Activated effector memory CD4-positive, alpha-beta T cell treated with anti-CD3 and anti-CD28 coated beads, Interleukin-2, amount 50 U/mL, for 16 hours (primary cell): ENCODE data around the gene LSP1.
"Not testable (repeated sequence)": the region's sequence is repeated elsewhere in the genome, so short reads cannot be mapped to it uniquely, and the experiment has no call there.

Source experiments
- DNase-seq: peaks from one replicate; pipeline ENCODE4 v3.0.0-alpha.2; 2020

The LSP1 gene

GRCh38 chr11:1878137-1879031 is 25.5 kb downstream of the LSP1 start:
- no peak for DNase-seq

- DNase-seq = no peak
These were observed 26.6 kb downstream of the LSP1 start for GRCh38 chr11:1879342-1879940.

GRCh38 chr11:1879941-1880720 is 27.2 kb downstream of the LSP1 start:
- no peak for DNase-seq

- no peak for DNase-seq
These were observed 28.0 kb downstream of the LSP1 start for GRCh38 chr11:1880746-1881441.

GRCh38 chr11:1881442-1882264 is 28.8 kb downstream of the LSP1 start:
- no peak for DNase-seq

GRCh38 chr11:1882265-1883238 is 29.7 kb downstream of the LSP1 start:
- peak; percentile 91 for DNase-seq

GRCh38 chr11:1883346-1884302 is 30.7 kb downstream of the LSP1 start:
- DNase-seq = no peak

GRCh38 chr11:1884303-1884700 is 31.4 kb downstream of the LSP1 start:
- DNase-seq = no peak

GRCh38 chr11:1886551-1886950 is 33.7 kb downstream of the LSP1 start:
- not testable (repeated sequence) for DNase-seq

GRCh38 chr11:1887451-1888346 is 34.8 kb downstream of the LSP1 start:
- DNase-seq = peak; percentile 60

- peak; percentile 61 for DNase-seq
These were observed 35.5 kb downstream of the LSP1 start for GRCh38 chr11:1888347-1888753.

- DNase-seq = no peak
These were observed 35.9 kb downstream of the LSP1 start for GRCh38 chr11:1888811-1889210.

GRCh38 chr11:1889224-1889930 is 36.5 kb downstream of the LSP1 start:
- peak; percentile 88 for DNase-seq

GRCh38 chr11:1889941-1890855 is 37.3 kb downstream of the LSP1 start:
- peak; percentile 61 for DNase-seq

- no peak for DNase-seq
These were observed 38.3 kb downstream of the LSP1 start for GRCh38 chr11:1890856-1891830.

GRCh38 chr11:1891831-1892115 is 38.9 kb downstream of the LSP1 start, which contains the start of gene PRR33:
Gene PRR33, minus strand, starts transcription at chr11:1891895. Its CDS starts 1,311 bp downstream, at chr11:1890584.
- DNase-seq = no peak
